HEK293T (cell line): ENCODE data around the gene RHBDL3.

Source experiments
- CTCF ChIA-PET: fragments of 350-600 bp; formaldehyde crosslinking; extraction: SDS; loops from one replicate; lab custom pipeline; 2021; ENCODE audit warnings: antibody characterized with exemption, inconsistent platforms; lab: Yijun Ruan, JAX
- POLR2A ChIA-PET: fragments of 350-600 bp; formaldehyde crosslinking; extraction: SDS; loops from one replicate; lab custom pipeline; 2020; ENCODE audit warnings: antibody characterized with exemption, inconsistent platforms; lab: Yijun Ruan, JAX
- DNase-seq: peaks from one replicate; pipeline ENCODE4 v3.0.0; 2012; ENCODE audit warnings: mixed read lengths; ENCODE audit errors: extremely low spot score
- ARNT ChIP-seq: fragments of 450-650 bp; IDR thresholded peaks from 2 replicates; pipeline ENCODE4 v1.6.1; 2017; ENCODE audit warnings: mild to moderate bottlenecking
- BHLHE40 ChIP-seq: fragments of 450-650 bp; IDR thresholded peaks from 2 replicates; pipeline ENCODE4 v1.6.1; 2016; ENCODE audit warnings: mild to moderate bottlenecking, moderate library complexity, borderline replicate concordance
- CTBP1 ChIP-seq: fragments of 450-650 bp; IDR thresholded peaks from 2 replicates; pipeline ENCODE4 v1.6.1; 2016; ENCODE audit warnings: borderline replicate concordance
- ELF4 ChIP-seq: fragments of 450-650 bp; IDR thresholded peaks from 2 replicates; pipeline ENCODE4 v1.6.1; 2017; ENCODE audit warnings: antibody characterized with exemption
- FOXA1 ChIP-seq: fragments of 450-650 bp; IDR thresholded peaks from 2 replicates; pipeline ENCODE4 v1.6.1; 2016; ENCODE audit warnings: mild to moderate bottlenecking
- FOXK2 ChIP-seq: fragments of 450-650 bp; IDR thresholded peaks from 2 replicates; pipeline ENCODE4 v1.6.1; 2016; ENCODE audit warnings: mild to moderate bottlenecking
- FOXM1 ChIP-seq: fragments of 450-650 bp; IDR thresholded peaks from 2 replicates; pipeline ENCODE4 v1.6.1; 2017; ENCODE audit warnings: mild to moderate bottlenecking, borderline replicate concordance
- HDGF ChIP-seq: fragments of 450-650 bp; IDR thresholded peaks from 2 replicates; pipeline ENCODE4 v1.6.1; 2017; ENCODE audit warnings: antibody characterized with exemption, borderline replicate concordance
- L3MBTL2 ChIP-seq: fragments of 450-650 bp; conservative IDR thresholded peaks from 2 replicates; pipeline ENCODE4 v1.6.1; 2016; ENCODE audit warnings: mild to moderate bottlenecking
- LEF1 ChIP-seq: fragments of 450-650 bp; IDR thresholded peaks from 2 replicates; pipeline ENCODE4 v1.6.1; 2017; ENCODE audit warnings: mild to moderate bottlenecking, borderline replicate concordance
- NFRKB ChIP-seq: fragments of 450-650 bp; IDR thresholded peaks from 2 replicates; pipeline ENCODE4 v1.6.1; 2016; ENCODE audit warnings: mild to moderate bottlenecking, moderate library complexity
- PKNOX1 ChIP-seq: fragments of 450-650 bp; IDR thresholded peaks from 2 replicates; pipeline ENCODE4 v1.6.1; 2016
- SP1 ChIP-seq: fragments of 450-650 bp; IDR thresholded peaks from 2 replicates; pipeline ENCODE4 v1.6.1; 2017
- SUZ12 ChIP-seq: fragments of 450-650 bp; IDR thresholded peaks from 2 replicates; pipeline ENCODE4 v1.6.1; 2016; ENCODE audit warnings: mild to moderate bottlenecking
- TARDBP ChIP-seq: fragments of 450-650 bp; IDR thresholded peaks from 2 replicates; pipeline ENCODE4 v1.6.1; 2016
- ZNF384 ChIP-seq: fragments of 450-650 bp; IDR thresholded peaks from 2 replicates; pipeline ENCODE4 v1.6.1; 2016

RHBDL3 gene

GRCh38 chr17:32356378-32356743 is 90.7 kb downstream of the RHBDL3 start:
- no peak for TF ChIP-seq L3MBTL2
- no peak for TF ChIP-seq BHLHE40
- TF ChIP-seq PKNOX1: no peak
- TF ChIP-seq TARDBP: no peak
- TF ChIP-seq ARNT: no peak
- TF ChIP-seq FOXK2: no peak
- TF ChIP-seq ZNF384: no peak
- no peak for TF ChIP-seq ELF4
- TF ChIP-seq HDGF: no peak
- no peak for TF ChIP-seq LEF1
- TF ChIP-seq SUZ12: no peak
- TF ChIP-seq FOXM1: no peak
- ChIA-PET POLR2A (no interaction called here), CTCF (no interaction called here)
- DNase-seq: no peak

- POLR2A ChIA-PET: no interaction called here
- CTCF ChIA-PET: no interaction called here
- TF ChIP-seq ELF4: no peak
- no peak for TF ChIP-seq LEF1
- TF ChIP-seq FOXM1: no peak
- TF ChIP-seq NFRKB: no peak
- TF ChIP-seq HDGF: no peak
- no peak for TF ChIP-seq FOXA1
- no peak for TF ChIP-seq BHLHE40
- TF ChIP-seq ARNT: no peak
- TF ChIP-seq FOXK2: no peak
- no peak for TF ChIP-seq L3MBTL2
- TF ChIP-seq ZNF384: no peak
- no peak for TF ChIP-seq CTBP1
- no peak for TF ChIP-seq TARDBP
- no peak for TF ChIP-seq PKNOX1
- TF ChIP-seq SUZ12: no peak
- TF ChIP-seq SP1: no peak
- DNase-seq: no peak
Observed at GRCh38 chr17:32356750-32357149, 91.1 kb downstream of the RHBDL3 start.

- CTCF ChIA-PET: no interaction called here
- DNase-seq: no peak
- no peak for TF ChIP-seq SUZ12
- TF ChIP-seq NFRKB: no peak
- TF ChIP-seq SP1: no peak
- no peak for TF ChIP-seq CTBP1
- TF ChIP-seq PKNOX1: no peak
- TF ChIP-seq L3MBTL2: no peak
- TF ChIP-seq TARDBP: no peak
- no peak for TF ChIP-seq ZNF384
- no peak for TF ChIP-seq BHLHE40
- TF ChIP-seq LEF1: no peak
- no peak for TF ChIP-seq FOXA1
- no peak for TF ChIP-seq ELF4
- no peak for TF ChIP-seq ARNT
- TF ChIP-seq HDGF: no peak
- TF ChIP-seq FOXM1: no peak
- TF ChIP-seq FOXK2: no peak
- POLR2A ChIA-PET: no interaction called here
Observed at GRCh38 chr17:32357615-32358014, 92.0 kb downstream of the RHBDL3 start.

- TF ChIP-seq CTBP1 (no peak), FOXK2 (no peak), PKNOX1 (no peak), L3MBTL2 (no peak), ELF4 (no peak), NFRKB (no peak), HDGF (no peak), SUZ12 (no peak), SP1 (no peak), TARDBP (no peak), BHLHE40 (no peak), LEF1 (no peak), FOXM1 (no peak), ZNF384 (no peak), FOXA1 (no peak)
- DNase-seq: no peak
- CTCF ChIA-PET: interaction anchor here (0.7 kb wide), 1 partner anchor 449 kb away, joined by 5 read pairs; no protein-coding TSS in a partner anchor
- POLR2A ChIA-PET: no interaction called here
Observed at GRCh38 chr17:32361270-32361669, 95.6 kb downstream of the RHBDL3 start.

GRCh38 chr17:32370426-32370825 is 104.8 kb downstream of the RHBDL3 start:
- DNase-seq: no peak
- TF ChIP-seq L3MBTL2: no peak
- TF ChIP-seq ARNT: no peak
- TF ChIP-seq PKNOX1: no peak
- no peak for TF ChIP-seq SUZ12
- TF ChIP-seq HDGF: no peak
- TF ChIP-seq FOXK2: no peak
- no peak for TF ChIP-seq TARDBP
- no peak for TF ChIP-seq FOXA1
- TF ChIP-seq LEF1: no peak
- no peak for TF ChIP-seq NFRKB
- no peak for TF ChIP-seq ZNF384
- TF ChIP-seq ELF4: no peak
- POLR2A ChIA-PET: no interaction called here
- CTCF ChIA-PET: no interaction called here
